IMR-90 (cell line): ENCODE results near the gene METTL2B. TPM values are rescaled to one million over a fixed set of nuclear protein-coding genes. Genes with fewer than 3 reads are reported as not detected.

Experiments
- ATAC-seq: fragments of 200-7000 bp; cut with Tn5 transposase; 2 replicates; pipeline ENCODE4 v1.9.1; 2020; ENCODE audit warnings: low read depth, mild to moderate bottlenecking, moderate library complexity
- BruUV-seq: library from RNA; stranded (reverse); fragments of 400-500 nt; replicated peaks from 2 replicates; lab custom pipeline; 2021; lab: Mats Ljungman, UMichigan
- CTCF ChIA-PET: fragments of 300-600 bp; formaldehyde crosslinking; extraction: SDS; loops from one replicate; lab custom pipeline; 2021; ENCODE audit warnings: antibody characterized with exemption; lab: Yijun Ruan, JAX
- POLR2A ChIA-PET: fragments of 300-600 bp; sonication (Branson Sonifier 250); formaldehyde crosslinking; loops from one replicate; lab custom pipeline; 2022; ENCODE audit warnings: antibody characterized with exemption; ENCODE audit not compliant: unreplicated experiment; lab: Charles Lee
- DNase-seq: peaks from one replicate; pipeline ENCODE4 v3.0.0; 2013
- H2AFZ ChIP-seq: replicated peaks from 2 replicates; pipeline ENCODE3; 2013; ENCODE audit warnings: low read length, mild to moderate bottlenecking; ENCODE audit not compliant: poor library complexity
- H2AK5ac ChIP-seq: 2 replicates; pipeline ENCODE4 v1.6.1; 2013; ENCODE audit warnings: low read depth, low read length, inconsistent platforms
- H2AK9ac ChIP-seq: replicated peaks from 2 replicates; pipeline ENCODE3; 2013; ENCODE audit warnings: mild to moderate bottlenecking, low read depth, low read length, moderate library complexity; ENCODE audit not compliant: poor library complexity
- H2BK120ac ChIP-seq: 2 replicates; pipeline ENCODE4 v1.6.1; 2013; ENCODE audit warnings: low read depth, low read length, inconsistent platforms
- H2BK15ac ChIP-seq: 3 replicates; pipeline ENCODE4 v1.6.1; 2013; ENCODE audit warnings: low read depth, low read length, inconsistent platforms
- H2BK20ac ChIP-seq: 2 replicates; pipeline ENCODE4 v1.6.1; 2013; ENCODE audit warnings: low read depth, mild to moderate bottlenecking, inconsistent platforms, low read length, moderate library complexity
- H2BK5ac ChIP-seq: 2 replicates; pipeline ENCODE4 v1.6.1; 2013; ENCODE audit warnings: mild to moderate bottlenecking, low read depth, low read length, inconsistent platforms; ENCODE audit not compliant: poor library complexity, severe bottlenecking
- H3K14ac ChIP-seq: replicated peaks from 2 replicates; pipeline ENCODE4 v1.6.1; 2013; ENCODE audit warnings: low read depth, low read length, inconsistent platforms
- H3K18ac ChIP-seq: 2 replicates; pipeline ENCODE4 v1.6.1; 2013; ENCODE audit warnings: low read depth, low read length, control low read depth
- H3K23ac ChIP-seq: 2 replicates; pipeline ENCODE4 v1.6.1; 2013; ENCODE audit warnings: low read depth, low read length, inconsistent platforms
- H3K27ac ChIP-seq: 2 replicates; pipeline ENCODE4 v1.5.1; 2013; ENCODE audit warnings: mild to moderate bottlenecking, control low read depth, low read length; ENCODE audit not compliant: insufficient read depth
- H3K27me3 ChIP-seq: 2 replicates; pipeline ENCODE4 v1.6.1; 2013; ENCODE audit warnings: low read length; ENCODE audit not compliant: control insufficient read depth, insufficient read depth
- H3K36me3 ChIP-seq: 2 replicates; pipeline ENCODE4 v1.6.1; 2013; ENCODE audit warnings: low read length, mixed read lengths; ENCODE audit not compliant: control insufficient read depth, insufficient read depth
- H3K4ac ChIP-seq: 2 replicates; pipeline ENCODE4 v1.6.1; 2013; ENCODE audit warnings: low read depth, low read length, inconsistent platforms
- H3K4me1 ChIP-seq: 2 replicates; pipeline ENCODE4 v1.6.1; 2013; ENCODE audit warnings: low read length, mixed read lengths; ENCODE audit not compliant: control insufficient read depth, insufficient read depth
- H3K4me2 ChIP-seq: 2 replicates; pipeline ENCODE4 v1.6.1; 2013; ENCODE audit warnings: low read depth, mild to moderate bottlenecking, control low read depth, low read length, moderate library complexity
- H3K4me3 ChIP-seq: 2 replicates; pipeline ENCODE4 v1.5.1; 2013; ENCODE audit warnings: low read depth, mild to moderate bottlenecking, control low read depth, low read length, moderate library complexity; ENCODE audit not compliant: insufficient read depth
- H3K56ac ChIP-seq: 2 replicates; pipeline ENCODE4 v1.6.1; 2013; ENCODE audit warnings: low read length, inconsistent platforms; ENCODE audit not compliant: insufficient read depth; ENCODE audit errors: extremely low read depth
- H3K79me1 ChIP-seq, 2 experiments: 2 replicates each; pipeline ENCODE4 v1.6.1; 2013; ENCODE audit warnings: low read length in 2 of 2, inconsistent platforms in 1 of 2, low read depth in 1 of 2
- H3K9ac ChIP-seq: 2 replicates; pipeline ENCODE4 v1.6.1; 2013; ENCODE audit warnings: low read depth, low read length, control low read depth
- H3K9me1 ChIP-seq: 2 replicates; pipeline ENCODE4 v1.6.1; 2013; ENCODE audit warnings: low read length, inconsistent platforms; ENCODE audit not compliant: insufficient read depth
- H3K9me3 ChIP-seq: 2 replicates; pipeline ENCODE4 v1.6.1; 2013; ENCODE audit warnings: low read length; ENCODE audit not compliant: control insufficient read depth, insufficient read depth
- H4K20me1 ChIP-seq: 2 replicates; pipeline ENCODE4 v1.6.1; 2013; ENCODE audit warnings: low read length, inconsistent platforms; ENCODE audit not compliant: insufficient read depth
- H4K5ac ChIP-seq: 2 replicates; pipeline ENCODE4 v1.6.1; 2013; ENCODE audit warnings: mild to moderate bottlenecking, low read depth, low read length, control low read depth
- H4K8ac ChIP-seq, 2 experiments: 2 replicates each; pipeline ENCODE4 v1.6.1; 2013; ENCODE audit warnings: low read depth in 2 of 2, low read length in 2 of 2, control low read depth in 1 of 2, inconsistent platforms in 1 of 2
- H4K91ac ChIP-seq: 2 replicates; pipeline ENCODE4 v1.6.1; 2013; ENCODE audit warnings: low read depth, low read length, inconsistent platforms; ENCODE audit not compliant: insufficient read depth
- CEBPB ChIP-seq: IDR thresholded peaks from 2 replicates; pipeline ENCODE4 v1.6.1; 2012; ENCODE audit warnings: low read depth, low read length, improper control_type of control experiment
- POLR2A ChIP-seq: IDR thresholded peaks from 2 replicates; pipeline ENCODE4 v1.6.1; 2012; ENCODE audit warnings: mild to moderate bottlenecking, low read depth, low read length
- WGBS, 2 experiments: methylation state at CpG; one replicate each; pipeline versions ENCODE4 v1.1.5 to v1.1.7; 2013; ENCODE audit warnings: missing lambda C conversion rate in 2 of 2; ENCODE audit not compliant: insufficient read length in 1 of 2; ENCODE audit errors: extremely low coverage in 2 of 2; 5-methylcytosine and 5-hydroxymethylcytosine counted together
- dilution Hi-C: fragments of 300-500 bp; cut with HindIII; formaldehyde crosslinking; loops from one replicate; pipeline ENCODE4 v1.14.3; 2018; ENCODE audit warnings: low sequenced_read_pairs; ENCODE audit not compliant: unreplicated experiment
- in situ Hi-C: fragments of 300-500 bp; cut with MboI; formaldehyde crosslinking; loops from 3 replicates; pipeline ENCODE4 v1.14.3; 2019; ENCODE audit warnings: low sequenced_read_pairs, inconsistent platforms, mixed read lengths
- intact Hi-C: fragments of 100-400 bp; cut with micrococcal nuclease; formaldehyde crosslinking; loops from 2 replicates; pipeline ENCODE4 v1.10.0; 2022
- polyA plus RNA-seq, 3 experiments: library from polyadenylated mRNA; depleted of rRNA; stranded (reverse); fragments of >200 nt; gene quantifications; 2 replicates each; pipeline ENCODE4 v1.2.3, GENCODE V29; 2012; ENCODE audit warnings: low replicate concordance in 1 of 3
- total RNA-seq: library from RNA; depleted of rRNA; stranded (reverse); fragments of >200 nt; gene quantifications from 2 replicates; pipeline ENCODE4 v1.2.3, GENCODE V29; 2012
- TF ChIP-seq, protein P1 (sequence below): fragments of 150-350 bp; IDR thresholded peaks from 2 replicates; pipeline ENCODE4 v1.6.1; 2017; ENCODE audit warnings: mild to moderate bottlenecking, antibody characterized with exemption, low read length, low read depth

METTL2B gene
- total and polyA plus RNA-seq, 2 of the 4 experiments (the other 2 are of a cell fraction): 18.0 to 34.2 TPM

DNA sequence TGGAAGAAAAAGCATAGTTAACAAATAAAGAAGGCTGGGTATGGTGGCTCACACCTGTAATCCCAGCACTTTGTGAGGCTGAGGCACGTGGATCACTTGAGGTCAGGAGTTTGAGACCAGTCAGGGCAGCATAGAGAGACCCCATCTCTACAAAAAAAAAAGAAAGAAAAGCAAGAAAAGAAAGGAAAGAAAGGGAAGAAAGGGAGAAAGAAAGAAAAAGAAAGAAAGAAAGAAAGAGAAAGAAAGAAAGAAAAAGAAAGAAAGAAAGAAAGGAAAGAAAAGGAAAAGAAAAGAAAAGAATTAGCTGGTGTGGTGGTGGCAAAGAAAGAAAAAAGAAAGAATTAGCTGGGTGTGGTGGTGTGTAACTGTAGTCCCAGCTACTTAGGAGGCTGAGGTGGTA lies 24.0 kb upstream of the METTL2B start:
- Histone ChIP-seq H3K4ac (no peak overlapping the region), H3K18ac (no peak overlapping the region), H3K14ac (no peak overlapping the region), H3K56ac (no peak overlapping the region), H2BK5ac (no peak overlapping the region), H2AK5ac (no peak overlapping the region), H3K27ac (no peak overlapping the region), H4K20me1 (0 out of 2 replicates have a peak, but pooled peaks cover 6% of the 10 kb centered on the region), H4K8ac (no peak overlapping the region), H3K36me3 (peaks cover 3% of the 10 kb centered on the region), H3K9ac (no peak overlapping the region), H2AK9ac (no peak overlapping the region), H3K79me1 (peaks cover 6 to 16% of the 10 kb centered on the region in 2 experiments; a peak in 3 of 4 replicates), H2AFZ (no peak overlapping the region), H3K23ac (no peak overlapping the region), H3K9me3 (no peaks in the 10 kb centered on the region), H3K4me1 (peaks cover 17% of the 10 kb centered on the region), H2BK120ac (no peak overlapping the region), H4K91ac (no peak overlapping the region), H3K9me1 (0 out of 2 replicates have a peak, but pooled peaks cover 6% of the 10 kb centered on the region), H3K27me3 (no peaks in the 10 kb centered on the region; the same call in 1 of the 2 replicates), H3K4me3 (no peak overlapping the region), H3K4me2 (no peak overlapping the region), H2BK15ac (no peak overlapping the region), H2BK20ac (no peak overlapping the region), H4K5ac (no peak overlapping the region)
- in situ Hi-C loops (loop anchor here (25.0 kb wide), 1 partner anchor 435 kb away; no protein-coding TSS in a partner anchor), intact Hi-C loops (no loop called here), dilution Hi-C loops (no loop called here)
- ChIA-PET CTCF (no interaction called here), POLR2A (no interaction called here)
- no TSS peak for BruUV-seq
- TF ChIP-seq, protein P1, sequence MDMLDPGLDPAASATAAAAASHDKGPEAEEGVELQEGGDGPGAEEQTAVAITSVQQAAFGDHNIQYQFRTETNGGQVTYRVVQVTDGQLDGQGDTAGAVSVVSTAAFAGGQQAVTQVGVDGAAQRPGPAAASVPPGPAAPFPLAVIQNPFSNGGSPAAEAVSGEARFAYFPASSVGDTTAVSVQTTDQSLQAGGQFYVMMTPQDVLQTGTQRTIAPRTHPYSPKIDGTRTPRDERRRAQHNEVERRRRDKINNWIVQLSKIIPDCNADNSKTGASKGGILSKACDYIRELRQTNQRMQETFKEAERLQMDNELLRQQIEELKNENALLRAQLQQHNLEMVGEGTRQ: no peak
- TF ChIP-seq POLR2A: no peak
- TF ChIP-seq CEBPB: no peak
- DNase-seq: no peak
- ATAC-seq: no peak
- WGBS, 2 experiments: no CpG with 5 or more reads among the region's 1 CpG
